ENCODE results near the gene AZGP1.
"Not testable (repeated sequence)": the region's sequence is repeated elsewhere in the genome, so short reads cannot be mapped to it uniquely, and the experiment has no call there.

Gene AZGP1

DNA sequence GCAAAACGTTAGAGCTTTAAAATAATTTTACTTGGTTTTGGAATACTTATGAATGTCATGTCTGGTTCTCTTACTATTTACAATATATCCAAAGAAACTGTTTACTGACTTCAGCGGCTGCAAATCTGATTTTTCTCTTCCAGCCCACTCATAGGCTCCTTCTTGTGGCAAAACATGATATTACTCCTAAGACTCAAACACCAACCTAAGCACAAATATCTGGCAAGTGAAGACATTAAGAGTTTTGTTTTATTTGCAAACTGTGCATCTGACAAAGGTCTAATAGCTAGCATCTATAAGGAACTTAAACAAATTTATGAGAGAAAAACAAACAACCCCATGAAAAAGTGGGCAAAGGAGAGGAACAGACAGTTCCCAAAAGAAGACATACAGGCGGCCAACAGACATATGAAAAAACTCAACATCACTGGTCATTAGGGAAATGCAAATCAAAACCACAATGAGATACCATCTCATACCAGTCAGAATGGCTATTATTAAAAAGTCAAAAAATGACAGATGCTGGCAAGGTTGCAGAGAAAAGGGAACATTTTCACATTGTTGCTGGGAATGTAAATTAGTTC is 26.1 kb downstream of the AZGP1 start:
- DNase-seq, result no peak

DNA sequence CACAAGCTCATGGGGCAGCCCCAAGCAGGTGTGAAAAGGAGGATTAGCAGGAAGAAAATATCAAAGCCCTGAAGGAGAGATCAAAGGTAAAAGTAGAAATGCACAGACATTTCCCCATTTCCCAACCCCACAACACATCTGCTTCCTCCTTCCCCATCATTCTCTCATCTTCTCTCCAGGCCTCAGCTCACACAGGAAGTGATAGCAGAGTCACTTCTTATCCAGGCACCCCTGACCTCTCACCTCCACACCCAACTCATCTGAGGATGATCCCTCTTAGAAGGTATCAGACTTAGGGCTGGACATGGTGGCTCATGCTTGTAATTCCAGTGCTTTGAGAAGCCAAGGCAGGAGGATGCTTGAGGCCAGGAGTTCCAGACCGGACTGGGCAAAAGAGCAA is 28.2 kb downstream of the AZGP1 start:
- DNase-seq, result no peak

DNA sequence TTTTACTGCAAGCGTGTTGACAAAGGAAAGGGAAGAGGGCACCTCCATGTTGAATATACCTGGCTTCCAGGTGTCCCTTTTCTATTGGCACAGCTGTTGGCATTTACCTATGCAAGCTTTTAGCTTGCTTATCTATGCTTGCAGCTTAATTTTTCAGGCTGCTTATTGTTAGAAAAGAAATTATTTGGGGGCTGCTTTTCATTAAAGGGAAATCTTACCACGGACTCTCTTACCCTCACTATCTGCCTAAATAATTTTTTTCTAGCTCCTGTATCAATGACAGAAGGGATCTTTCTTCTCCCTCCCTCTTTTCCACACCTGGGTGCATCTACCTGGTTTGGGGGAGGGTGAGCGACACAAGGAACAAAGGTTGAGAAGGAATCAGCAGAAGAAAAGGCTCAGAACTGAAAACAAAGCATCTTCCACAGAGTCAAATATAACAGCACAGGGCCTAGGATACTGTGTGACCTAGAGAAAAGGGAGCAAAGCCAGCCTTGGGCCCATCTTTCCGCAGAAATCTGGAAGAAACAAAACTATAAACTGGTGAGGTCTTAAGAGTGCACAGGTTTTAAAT is 31.2 kb downstream of the AZGP1 start:
- DNase-seq, result no peak

DNA sequence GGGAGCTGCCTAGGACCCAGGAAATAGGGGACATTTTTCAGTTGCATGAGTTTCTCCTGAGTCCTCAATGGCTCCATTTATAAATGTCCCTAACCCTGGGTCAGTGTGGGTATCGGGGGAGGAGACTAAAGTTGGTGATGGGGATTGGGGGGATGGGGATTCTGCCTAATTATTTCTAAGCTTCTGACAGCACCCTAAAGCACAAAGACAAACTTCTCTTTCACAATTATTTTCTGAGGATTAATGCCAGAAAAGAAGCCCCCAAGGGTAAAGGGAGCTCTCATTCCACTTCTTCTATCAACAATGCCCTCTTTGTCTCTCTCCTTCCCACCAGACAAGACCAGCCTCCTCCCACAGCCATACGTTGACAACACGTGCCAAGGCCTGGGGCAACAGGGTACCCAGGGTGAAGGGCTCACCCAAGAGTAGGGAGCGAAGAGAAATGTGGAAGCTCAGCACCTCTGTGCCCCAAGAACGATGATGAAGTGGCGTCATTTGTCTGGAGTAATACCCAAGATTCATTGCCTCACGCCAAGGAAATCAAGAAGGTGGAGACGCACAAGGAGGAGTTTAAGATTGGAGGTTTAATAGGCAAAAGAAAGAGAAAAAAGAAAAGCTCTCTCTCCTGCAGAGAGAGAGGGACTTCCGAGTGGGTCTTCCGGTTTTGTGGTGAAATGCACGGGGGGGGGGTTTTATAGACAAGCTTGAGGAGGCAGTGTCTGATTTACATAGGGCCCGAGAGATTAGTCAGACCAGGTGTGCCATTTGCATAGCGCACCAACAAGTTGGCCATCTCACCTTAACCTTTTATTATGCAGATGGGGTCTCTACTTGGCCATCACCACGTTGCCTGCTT is 32.0 kb downstream of the AZGP1 start:
- DNase-seq, result no peak

DNA sequence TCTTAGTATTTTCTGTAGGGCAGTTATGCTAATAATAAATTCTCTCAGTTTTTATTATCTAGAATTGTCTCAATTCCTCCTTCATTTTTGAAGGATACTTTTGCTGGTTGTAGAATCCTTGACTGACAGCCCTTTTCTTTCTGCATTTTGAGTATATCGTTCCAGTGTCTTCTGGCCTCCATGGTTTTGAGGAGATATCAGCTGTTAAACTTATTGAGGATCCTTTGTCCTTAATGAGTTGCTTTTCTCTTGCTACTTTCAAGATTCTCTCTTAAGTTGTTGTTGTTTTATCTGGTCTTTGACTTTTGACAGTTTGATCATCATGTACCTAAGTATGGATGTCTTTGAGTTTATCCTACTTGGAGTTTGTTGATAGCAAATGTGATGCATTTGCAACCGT is 37.5 kb downstream of the AZGP1 start:
- no peak for DNase-seq

DNA sequence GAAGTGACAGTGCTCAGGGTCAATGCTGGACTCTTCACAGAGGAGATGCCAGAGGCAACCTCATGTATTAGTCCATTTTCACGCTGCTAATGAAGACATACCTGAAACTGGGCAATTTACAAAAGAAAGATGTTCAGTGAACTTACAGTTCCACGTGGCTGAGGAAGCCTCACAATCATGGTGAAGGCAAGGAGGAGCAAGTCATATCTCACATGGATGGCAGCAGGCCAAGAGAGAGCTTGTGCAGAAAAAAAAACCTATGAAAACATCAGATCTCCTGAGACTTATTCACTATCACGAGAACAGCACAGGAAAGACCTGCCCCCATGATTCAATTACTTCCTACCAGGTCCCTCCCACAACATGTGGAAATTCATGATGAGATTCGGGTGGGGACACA is 40.8 kb downstream of the AZGP1 start:
- DNase-seq, result not testable (repeated sequence)

DNA sequence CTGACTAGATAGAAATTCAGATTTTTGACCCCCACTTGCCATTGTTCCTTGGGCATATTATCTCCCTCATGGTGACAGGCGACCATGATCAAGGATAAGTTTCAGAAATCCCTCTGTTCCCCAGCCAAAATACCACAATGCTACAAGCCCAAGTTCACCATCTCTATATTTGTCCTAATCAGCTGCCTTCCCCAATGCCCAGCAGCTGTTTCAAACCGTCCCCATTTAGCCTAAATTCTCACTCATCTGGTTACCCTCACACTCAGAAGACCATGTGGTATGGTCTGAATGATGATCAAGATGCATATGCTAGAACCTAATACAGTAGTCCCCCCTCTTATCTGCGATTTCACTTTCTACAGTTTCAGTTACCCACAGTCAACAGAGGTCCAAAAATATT is 45.5 kb downstream of the AZGP1 start:
- DNase-seq, result no peak

DNA sequence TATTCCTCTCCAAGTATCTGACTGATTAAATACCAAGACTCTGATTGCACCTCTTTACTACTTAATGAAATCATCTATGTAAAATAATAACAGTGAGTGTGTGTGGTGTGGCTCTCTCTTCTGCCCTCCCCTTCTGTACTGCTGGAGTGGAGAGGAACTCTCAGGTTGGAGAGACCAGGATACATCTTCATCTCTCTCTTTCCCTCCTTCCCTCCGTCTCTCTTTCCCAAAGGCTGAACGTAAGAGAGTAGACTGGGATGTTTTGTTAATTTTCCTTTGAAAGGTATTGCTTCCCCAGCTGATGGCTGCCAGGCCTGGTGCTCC is 46.1 kb downstream of the AZGP1 start:
- DNase-seq, result no peak

DNA sequence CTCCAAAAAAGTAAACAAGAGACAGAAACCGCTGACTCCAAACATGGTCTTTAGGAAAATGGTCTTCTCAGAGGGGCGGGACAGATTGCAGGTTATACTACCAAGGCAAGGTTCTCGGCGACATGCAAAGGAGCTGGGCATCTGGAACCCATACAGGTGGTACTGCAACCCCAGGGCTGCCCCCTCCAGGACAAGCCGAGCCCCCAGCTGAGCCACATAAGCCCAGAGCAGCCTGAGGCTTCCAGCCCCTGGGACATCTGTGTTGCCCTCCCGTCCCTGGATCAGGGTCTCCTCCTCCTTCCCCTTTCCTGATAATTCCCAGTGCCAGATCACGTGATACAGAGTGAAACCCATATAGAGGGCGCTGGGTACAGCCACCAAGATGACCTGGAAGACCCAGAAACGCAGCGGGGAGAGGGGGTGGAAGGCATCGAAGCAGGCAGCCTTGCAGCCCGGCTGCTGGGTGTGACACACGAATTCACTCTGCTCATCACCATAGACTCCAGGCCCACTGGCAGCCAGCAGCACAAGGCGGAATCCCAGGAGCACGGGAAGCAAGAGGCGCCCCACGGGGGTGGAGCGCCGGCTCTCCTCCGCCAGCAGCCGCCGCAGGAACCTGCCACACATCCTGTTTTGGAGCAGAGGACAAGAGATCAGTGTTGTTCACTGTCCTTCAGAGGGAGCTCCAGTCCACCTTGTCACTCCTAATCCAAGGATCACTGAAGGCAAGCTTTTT is 46.7 kb downstream of the AZGP1 start, which contains the start of gene GJC3:
TSS of gene GJC3 (minus strand) at position 627 of the 736 bp plus-strand sequence. CDS start at position 627, 0 bp downstream.
- DNase-seq, result peak; percentile 38

DNA sequence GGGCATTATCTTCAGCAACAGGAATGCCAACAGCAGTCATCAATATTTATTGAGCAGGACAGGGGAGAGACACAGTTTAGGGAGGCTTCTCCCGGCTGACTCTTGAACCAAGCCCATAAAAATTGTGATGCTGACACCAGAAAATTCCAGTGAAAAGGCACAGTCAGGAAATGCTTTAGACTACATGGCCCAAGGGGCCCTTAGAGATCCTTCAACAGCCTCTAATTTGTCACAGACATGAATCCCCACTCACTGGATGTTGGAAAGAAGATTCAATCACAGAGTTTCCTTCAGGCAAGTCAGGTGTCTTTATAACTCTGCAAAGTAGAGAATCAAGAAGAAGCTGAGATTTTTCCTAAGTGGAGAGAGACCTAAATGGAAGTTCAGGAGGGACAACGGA is 47.6 kb downstream of the AZGP1 start:
- DNase-seq, result no peak

DNA sequence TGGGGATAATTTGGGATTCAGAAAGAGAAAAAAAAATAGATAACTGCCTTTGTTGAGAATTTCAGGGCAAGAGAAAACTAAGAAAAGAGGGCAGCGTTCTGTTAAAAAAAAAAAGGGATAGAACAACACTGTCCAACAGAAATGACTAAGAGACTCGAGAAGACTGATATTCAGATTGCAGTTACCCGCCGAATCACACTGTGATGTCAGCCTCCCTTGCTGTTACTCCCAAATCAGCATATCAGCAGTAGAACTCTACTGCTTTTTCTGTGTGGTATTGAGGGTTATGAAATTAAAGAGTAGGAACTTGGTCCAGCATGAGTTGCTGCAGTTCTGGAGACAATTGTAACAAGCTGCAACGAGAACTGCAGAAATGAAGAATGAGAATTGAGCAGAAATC is 48.3 kb downstream of the AZGP1 start:
- no peak for DNase-seq

DNA sequence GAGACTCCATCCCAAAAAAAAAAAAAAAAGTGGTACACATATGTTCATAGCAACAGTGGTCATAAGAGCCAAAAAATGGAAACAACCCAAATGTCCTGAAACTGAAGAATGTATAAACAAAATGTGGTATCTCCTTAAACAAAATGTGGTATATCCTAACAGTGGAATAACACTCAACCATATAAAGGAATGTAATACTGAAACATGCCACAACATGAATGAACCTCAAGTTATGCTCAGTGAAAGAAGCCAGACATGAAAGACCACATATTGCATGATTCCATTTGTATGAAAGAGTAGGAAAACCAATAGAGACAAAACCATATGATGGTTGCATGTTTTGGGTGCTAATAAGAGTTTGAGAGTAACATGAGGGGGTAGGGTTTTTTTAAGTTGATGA is 49.5 kb downstream of the AZGP1 start:
- DNase-seq, result no peak

DNA sequence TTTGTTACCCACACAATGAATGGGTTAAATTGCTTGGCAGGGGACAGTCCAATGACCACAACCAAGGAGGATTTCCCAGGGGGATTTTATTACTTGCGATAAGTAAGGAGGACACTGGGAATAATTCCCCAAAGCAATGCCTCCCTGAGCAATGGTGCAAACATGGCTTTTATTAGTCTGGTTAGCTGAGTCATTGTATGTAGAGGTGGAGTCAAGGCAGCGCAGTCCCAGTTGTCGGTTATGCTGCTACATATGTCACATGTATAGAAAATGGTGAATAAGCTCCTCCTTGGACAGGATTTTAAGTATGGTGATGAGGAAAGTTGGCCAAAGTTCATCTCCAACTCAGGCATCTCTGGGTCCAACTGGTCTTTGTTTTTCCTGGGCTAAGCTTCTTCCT is 52.6 kb downstream of the AZGP1 start:
- DNase-seq, result no peak

DNA sequence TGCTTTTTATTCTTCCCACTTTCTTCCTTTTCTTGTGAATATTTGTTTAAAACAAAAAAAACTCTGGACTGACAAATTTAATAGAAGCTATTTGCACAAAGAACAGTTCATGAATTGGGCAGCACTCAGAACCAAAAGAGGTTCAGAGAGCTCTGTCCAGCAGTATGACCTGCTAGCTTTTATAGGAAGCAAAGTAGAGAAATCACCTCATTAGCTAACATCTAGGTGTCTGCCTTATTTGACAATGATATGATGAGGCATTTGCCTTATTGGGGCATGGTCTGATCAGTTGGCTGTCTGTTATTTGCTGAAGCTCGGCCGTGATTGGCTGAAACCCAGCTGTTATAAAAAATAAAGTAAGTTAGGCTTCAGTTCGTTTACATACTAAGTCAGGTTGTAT is 55.7 kb downstream of the AZGP1 start:
- no peak for DNase-seq

DNA sequence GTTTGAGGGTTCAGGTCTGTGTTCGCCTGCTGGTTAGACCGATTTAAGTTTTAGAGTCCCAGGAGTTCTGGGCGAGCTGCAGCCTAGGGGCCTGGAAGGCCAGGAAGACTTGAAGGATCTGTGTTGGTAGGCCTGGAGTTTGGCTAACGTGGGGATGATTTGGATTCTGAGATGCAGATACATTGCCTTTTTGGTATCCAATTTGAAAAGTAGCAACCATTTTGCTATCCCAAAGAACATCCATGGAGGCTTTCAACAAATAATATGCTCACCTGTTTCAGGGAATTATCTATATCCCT is 56.1 kb downstream of the AZGP1 start:
- no peak for DNase-seq

DNA sequence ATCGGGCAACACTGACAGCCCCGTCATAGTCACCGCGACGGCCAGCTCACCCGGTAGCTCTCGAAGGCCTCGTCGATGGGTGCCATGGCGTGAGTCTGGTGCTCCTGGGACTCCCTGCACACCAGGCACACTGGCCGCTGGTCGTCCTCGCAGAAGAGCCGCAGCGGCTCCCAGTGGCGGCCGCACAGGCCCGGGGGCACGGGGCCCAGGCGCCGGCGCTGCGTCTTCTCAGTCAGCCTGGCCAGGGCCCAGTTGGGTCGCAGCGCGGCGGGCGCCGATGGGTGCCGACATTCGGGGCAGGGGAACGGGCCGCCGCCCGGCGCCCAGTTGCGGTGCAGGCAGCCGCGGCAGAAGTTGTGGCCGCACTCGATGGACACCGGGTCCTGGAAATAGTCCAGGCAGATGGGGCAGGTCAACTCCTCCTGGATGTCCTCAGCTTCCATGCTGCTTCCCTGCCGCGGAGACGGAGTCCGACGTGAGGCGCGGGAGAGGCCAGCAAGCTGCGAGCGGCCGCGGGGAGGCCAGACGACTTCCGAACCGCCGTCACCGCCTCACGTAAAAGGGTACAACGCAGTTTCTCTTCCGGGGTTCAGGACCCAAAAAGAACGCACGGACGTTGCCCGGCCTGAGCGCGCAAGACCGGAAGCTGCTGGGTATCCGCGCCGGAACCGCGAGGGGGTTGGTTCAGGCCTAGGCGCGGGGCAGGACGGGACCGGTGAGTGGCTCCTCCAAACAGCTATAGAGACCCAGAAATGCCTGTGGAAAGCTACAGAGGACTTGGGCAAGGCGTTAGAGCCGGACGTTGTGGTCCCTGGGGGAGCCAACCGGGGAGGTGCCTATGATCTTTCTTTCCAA is 56.6 kb downstream of the AZGP1 start, which contains the start of gene TRIM4:
TSS of gene TRIM4 (minus strand) at position 572 of the 855 bp plus-strand sequence. CDS start at position 443, 129 bp downstream.
- peak; percentile 95 for DNase-seq

Measured in activated CD4-positive, alpha-beta T cell treated with anti-CD3 and anti-CD28 coated beads, Interleukin-2, amount 50 U/mL, for 16 hours (primary cell).